Right ventricle myocardium superior (tissue), 1 donor: Measurements from ENCODE around the gene CACNA2D1. TPM values are rescaled to one million over a fixed set of nuclear protein-coding genes. Genes with fewer than 3 reads are reported as not detected.

Experiments used
- ATAC-seq: fragments of 200-7000 bp; cut with Tn5 transposase; one replicate; pipeline ENCODE4 v1.9.1; 2020; ENCODE audit warnings: mild to moderate bottlenecking; ENCODE audit not compliant: poor library complexity
- DNase-seq: peaks from one replicate; pipeline ENCODE4 v3.0.0-alpha.2; 2020
- intact Hi-C: fragments of 100-400 bp; cut with DNase I; formaldehyde crosslinking; loops from one replicate; pipeline ENCODE4 v1.11.2; 2022
- total RNA-seq: library from RNA; stranded (reverse); fragmentation: NEBNext Ultra II Directional; extraction: Animal tissue kit (Norgen Biotek cat#: 25700); gene quantifications from one replicate; pipeline ENCODE4 v1.2.1, GENCODE V29; 2021
- donor health status: DM: no; HTN: yes; CAD: no; lungs with severe emphysema.

Gene CACNA2D1
- total RNA-seq, 1 donor from 2014 or later: 38.5 TPM

- no peak for ATAC-seq
These were observed 125.8 kb downstream of the CACNA2D1 start for GRCh38 chr7:82317760-82318159.

GRCh38 chr7:82317257-82317721, 126.3 kb downstream of the CACNA2D1 start:
- intact Hi-C loops: loop anchor here (5.0 kb wide), 1 partner anchor 125 kb away; the partner anchor contains the start of gene CACNA2D1
- DNase-seq: no peak
- peak; percentile 32 for ATAC-seq

More at GRCh38 chr7:82317760-82318159, 125.8 kb downstream of the CACNA2D1 start:
- no peak for DNase-seq
- intact Hi-C loops: loop anchor here (5.0 kb wide), 1 partner anchor 125 kb away; the partner anchor contains the start of gene CACNA2D1

DNA sequence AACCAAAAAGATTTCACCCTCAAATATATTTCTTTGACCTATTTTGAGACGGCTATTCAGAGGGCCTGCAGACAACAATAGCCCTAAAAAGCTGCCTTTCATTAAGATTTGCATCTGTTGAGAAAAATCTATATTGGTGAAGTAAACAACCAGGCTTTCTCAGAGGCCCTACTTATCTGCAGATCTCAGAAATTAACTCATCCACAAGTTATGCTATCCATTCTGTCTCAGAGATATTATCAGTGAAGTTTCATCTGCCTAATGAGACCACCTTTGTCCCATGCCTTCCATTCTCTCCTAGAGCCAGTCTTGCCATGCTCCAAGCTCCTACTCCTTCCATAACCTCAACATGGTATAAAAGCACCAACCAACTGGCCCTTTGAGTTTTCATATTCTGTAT, 130.3 kb downstream of the CACNA2D1 start:
- intact Hi-C loops: no loop called here
- DNase-seq: no peak
- no peak for ATAC-seq

DNA sequence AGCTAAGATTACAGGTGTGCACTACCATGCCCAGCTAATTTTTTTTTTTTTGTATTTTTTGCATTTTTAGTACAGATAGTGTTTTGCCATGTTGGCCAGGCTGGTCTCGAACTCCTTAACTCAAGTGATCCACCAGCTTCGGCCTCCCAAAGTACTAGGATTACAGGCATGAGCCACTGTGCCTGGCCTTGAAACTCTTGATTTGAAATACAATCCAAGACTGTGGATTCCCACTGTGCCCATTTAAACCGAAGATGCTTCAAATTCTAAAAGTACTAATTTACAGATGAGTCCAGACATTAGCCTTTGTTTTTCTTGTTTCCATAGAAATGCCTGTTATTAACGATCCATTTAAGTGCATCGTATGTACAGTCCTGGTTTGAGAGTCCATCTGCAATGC, 130.9 kb downstream of the CACNA2D1 start:
- DNase-seq (no peak), ATAC-seq (no peak)
- intact Hi-C loops: no loop called here

- no peak for DNase-seq
- intact Hi-C loops: no loop called here
- no peak for ATAC-seq
These were observed 138.1 kb downstream of the CACNA2D1 start for GRCh38 chr7:82305347-82306005.

- intact Hi-C loops: no loop called here
- no peak for ATAC-seq
These were observed 148.7 kb downstream of the CACNA2D1 start for GRCh38 chr7:82294865-82295264.

DNA sequence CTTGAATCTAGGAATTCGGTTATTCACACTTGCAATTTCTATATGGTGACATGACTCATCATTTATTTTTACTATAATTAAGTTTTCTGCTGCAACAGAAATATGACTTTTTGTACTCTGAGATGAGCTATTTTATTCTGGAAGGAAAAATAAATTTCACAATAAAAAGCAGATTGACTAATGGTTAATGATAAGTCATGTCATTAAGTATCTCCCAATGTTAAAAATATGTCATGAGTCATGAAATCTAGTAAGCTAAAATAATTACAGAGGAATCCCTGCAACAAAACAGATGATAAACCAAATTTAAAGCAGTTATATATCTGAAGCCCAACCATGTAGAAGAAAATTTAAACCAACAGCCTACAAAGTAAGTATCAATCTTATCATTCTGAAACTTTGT, 149.2 kb downstream of the CACNA2D1 start:
- intact Hi-C loops: no loop called here
- DNase-seq (no peak), ATAC-seq (no peak)

More at GRCh38 chr7:82294865-82295264, 148.7 kb downstream of the CACNA2D1 start:
- DNase-seq: no peak

DNA sequence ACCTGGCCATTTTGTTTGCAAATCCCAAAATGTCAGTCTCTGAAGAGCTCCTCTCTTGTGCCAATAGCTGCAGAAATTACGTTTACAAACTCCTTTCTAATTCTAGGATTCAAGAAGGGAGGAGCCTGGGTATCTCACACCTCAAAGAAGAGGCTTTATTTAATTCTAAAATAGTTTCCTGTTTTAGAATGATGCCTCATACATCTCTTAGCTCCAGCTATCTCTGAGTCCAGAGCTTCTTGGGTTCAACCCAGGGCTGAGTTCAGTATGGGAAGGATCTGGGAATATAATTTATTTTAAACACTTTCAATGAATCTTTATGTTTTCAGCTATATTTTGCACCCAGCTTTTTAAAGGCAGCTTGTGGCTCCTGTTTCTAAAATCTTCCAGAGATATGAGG, 150.1 kb downstream of the CACNA2D1 start:
- ATAC-seq: no peak
- DNase-seq: no peak
- intact Hi-C loops: no loop called here

DNA sequence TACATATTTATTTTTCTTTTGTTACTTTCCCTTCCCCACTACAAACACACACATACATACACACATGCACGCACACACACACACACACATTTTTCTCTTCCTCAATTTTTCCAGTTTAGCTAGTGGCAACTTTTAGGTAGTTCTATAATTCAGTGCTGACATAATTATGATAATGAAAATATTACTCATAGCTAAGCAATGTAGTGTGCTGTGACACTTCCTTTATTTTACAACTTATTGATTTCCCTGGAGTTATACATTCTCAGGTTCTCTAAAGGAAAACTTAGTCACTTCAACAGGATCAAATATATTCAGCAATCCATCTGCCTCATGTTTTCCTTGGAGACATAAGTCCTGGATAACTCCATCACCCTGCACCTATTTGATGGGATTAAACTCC, 151.6 kb downstream of the CACNA2D1 start:
- ATAC-seq: no peak
- intact Hi-C loops: no loop called here

DNA sequence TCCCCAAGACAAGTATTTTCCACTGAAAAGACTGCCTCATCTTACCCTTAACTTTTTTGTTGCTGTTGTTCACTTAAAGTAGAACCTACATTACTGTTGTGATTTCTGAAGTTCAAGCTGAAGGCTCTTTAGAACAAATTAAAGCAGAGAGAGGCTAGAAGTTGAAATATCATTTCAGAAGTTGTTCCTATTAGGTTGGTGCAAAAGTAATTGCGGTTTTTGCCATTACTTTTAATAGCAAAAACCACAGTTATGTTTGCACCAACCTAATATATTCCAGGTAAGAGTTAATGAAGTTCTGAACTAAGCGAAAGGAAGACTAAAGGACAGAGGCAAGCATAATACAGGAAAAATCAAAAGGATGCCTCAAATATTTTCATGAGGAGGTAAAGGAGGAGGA, 153.7 kb downstream of the CACNA2D1 start:
- DNase-seq: no peak
- intact Hi-C loops: no loop called here
- no peak for ATAC-seq

More for the DNA sequence above, 151.6 kb downstream of the CACNA2D1 start:
- DNase-seq: no peak

GRCh38 chr7:82289152-82289535, 154.4 kb downstream of the CACNA2D1 start:
- intact Hi-C loops: no loop called here
- no peak for ATAC-seq
- DNase-seq: no peak

- intact Hi-C loops: no loop called here
These were observed 156.8 kb downstream of the CACNA2D1 start for GRCh38 chr7:82286798-82287140.

GRCh38 chr7:82286096-82286797, 157.3 kb downstream of the CACNA2D1 start:
- ATAC-seq: peak; percentile 76

More at GRCh38 chr7:82286798-82287140, 156.8 kb downstream of the CACNA2D1 start:
- ATAC-seq (no peak), DNase-seq (no peak)

DNA sequence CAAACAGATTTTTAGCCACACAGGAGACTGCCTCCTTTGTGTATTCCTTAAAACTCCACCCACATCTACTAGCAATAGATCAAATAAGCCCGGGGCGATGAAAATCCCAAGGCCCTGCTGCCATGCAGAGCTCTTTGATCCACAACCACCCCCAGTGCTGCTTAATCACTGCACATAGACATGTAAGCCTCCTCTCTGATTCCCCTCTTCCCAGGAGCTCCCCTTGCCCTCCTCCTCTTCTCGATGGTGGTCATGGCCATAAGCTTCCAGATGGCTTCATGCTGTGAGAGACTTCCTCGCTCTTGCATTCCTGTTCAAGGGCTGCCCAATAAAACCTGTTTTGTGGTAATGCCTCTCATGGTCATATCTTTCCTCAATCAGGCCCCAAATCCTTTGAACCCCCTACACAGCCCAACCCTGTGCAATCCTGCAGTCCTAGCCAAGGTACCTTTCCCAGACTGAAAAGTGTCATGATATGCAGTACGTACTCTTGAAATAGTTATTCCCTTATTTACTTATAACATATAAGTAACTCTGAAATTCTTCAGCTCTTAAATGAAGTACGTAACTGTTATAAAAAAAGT, 158.5 kb downstream of the CACNA2D1 start:
- ATAC-seq (no peak), DNase-seq (no peak)
- intact Hi-C loops: no loop called here

More at GRCh38 chr7:82286096-82286797, 157.3 kb downstream of the CACNA2D1 start:
- DNase-seq: no peak
- intact Hi-C loops: no loop called here

- ATAC-seq (no peak), DNase-seq (no peak)
- intact Hi-C loops: no loop called here
These were observed 168.2 kb downstream of the CACNA2D1 start for GRCh38 chr7:82275342-82275741.

DNA sequence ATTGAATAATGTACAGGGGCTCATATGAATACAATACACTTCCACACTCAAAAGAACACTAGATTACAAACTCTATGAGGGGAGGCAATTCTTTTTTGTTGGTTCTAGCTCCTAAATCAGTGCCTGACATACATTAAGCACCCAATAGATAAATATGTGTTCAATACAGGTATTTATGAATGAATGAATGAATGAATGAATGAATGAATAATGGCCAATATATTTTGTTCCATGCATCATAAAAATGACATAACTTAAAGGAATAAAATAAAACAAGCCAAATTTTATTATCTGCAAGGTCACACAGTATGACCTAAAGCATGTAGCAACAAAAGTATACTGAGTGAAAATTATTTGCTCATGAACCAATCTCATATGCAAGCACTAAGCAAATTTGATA, 168.9 kb downstream of the CACNA2D1 start:
- intact Hi-C loops: no loop called here
- ATAC-seq (no peak), DNase-seq (no peak)

DNA sequence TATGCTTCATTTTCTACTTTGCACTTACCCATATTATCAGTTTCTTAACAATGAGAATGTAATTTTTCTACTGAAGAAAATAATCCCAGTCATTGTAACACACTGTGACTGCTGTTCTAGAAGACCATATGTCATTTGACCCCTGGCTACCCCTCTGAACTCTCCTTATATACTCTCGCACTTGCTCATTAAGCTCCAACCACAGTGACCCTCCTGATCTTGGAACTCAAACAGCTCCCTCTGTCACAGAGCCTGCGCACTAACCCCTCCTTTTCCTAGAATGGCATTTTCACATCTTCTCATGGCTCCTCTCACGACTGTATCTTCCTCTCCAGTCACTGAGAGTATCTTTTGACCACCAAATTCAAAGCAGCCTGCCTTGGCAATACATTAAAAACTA, 169.7 kb downstream of the CACNA2D1 start:
- intact Hi-C loops: no loop called here
- no peak for ATAC-seq
- DNase-seq: no peak

DNA sequence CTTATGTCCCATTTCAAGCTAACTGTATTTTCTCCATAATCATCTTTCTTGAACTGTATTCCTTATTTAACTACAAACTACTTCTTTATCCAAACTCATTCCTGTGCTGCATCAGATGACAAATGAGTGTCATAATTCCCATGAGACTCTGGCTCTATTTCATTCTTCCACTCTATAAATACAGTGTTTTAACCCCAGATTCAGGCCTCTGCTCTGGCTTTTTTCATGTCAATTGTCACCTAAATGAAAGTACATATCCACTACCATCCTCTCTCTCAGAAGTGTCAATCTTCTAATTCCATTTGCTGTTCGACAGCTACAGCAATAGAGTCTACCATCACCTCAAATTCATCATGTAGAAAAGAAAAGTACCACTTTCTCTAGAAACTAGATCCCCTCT, 172.7 kb downstream of the CACNA2D1 start:
- intact Hi-C loops: no loop called here
- no peak for DNase-seq
- no peak for ATAC-seq

GRCh38 chr7:82268632-82269031, 174.9 kb downstream of the CACNA2D1 start:
- ATAC-seq: no peak
- intact Hi-C loops: no loop called here
- no peak for DNase-seq

- DNase-seq (no peak), ATAC-seq (no peak)
- intact Hi-C loops: no loop called here
These were observed 177.5 kb downstream of the CACNA2D1 start for GRCh38 chr7:82266081-82266480.
